Suprapubic skin (tissue), 4 donors: ENCODE results near the gene CALCR. TPM values are rescaled to one million over a fixed set of nuclear protein-coding genes. Genes with fewer than 3 reads are reported as not detected.

ENCODE experiments used
- DNase-seq, 2 donors: peaks; one replicate each; pipeline ENCODE4 v3.0.0-alpha.2; 2019; ENCODE audit warnings: low spot score in 2 of 2
- H3K27ac ChIP-seq: fragments of 200-600 bp; sonication (generic); one replicate; pipeline ENCODE4 v1.5.1; 2019
- H3K27me3 ChIP-seq: fragments of 200-600 bp; sonication (generic); one replicate; pipeline ENCODE4 v1.5.1; 2019
- H3K36me3 ChIP-seq: fragments of 200-600 bp; sonication (generic); one replicate; pipeline ENCODE4 v1.5.1; 2019
- H3K4me1 ChIP-seq: fragments of 200-600 bp; sonication (generic); one replicate; pipeline ENCODE4 v1.5.1; 2019
- H3K4me3 ChIP-seq: fragments of 200-600 bp; sonication (generic); one replicate; pipeline ENCODE4 v1.5.1; 2019; ENCODE audit warnings: mild to moderate bottlenecking
- H3K9me3 ChIP-seq: fragments of 200-600 bp; sonication (generic); one replicate; pipeline ENCODE4 v1.5.1; 2019
- CTCF ChIP-seq, 2 donors: fragments of 200-600 bp in 1 of 2; fragments of 450-650 bp in 1 of 2; sonication (generic) in 1 of 2; IDR thresholded peaks; one replicate each; pipeline ENCODE4 v1.5.1; 2016 to 2019; ENCODE audit warnings: antibody characterized with exemption in 2 of 2, mild to moderate bottlenecking in 1 of 2, moderate library complexity in 1 of 2
- EP300 ChIP-seq: sonication (generic); formaldehyde crosslinking; IDR thresholded peaks from one replicate; pipeline ENCODE4 v1.6.1; 2017; ENCODE audit warnings: antibody characterized with exemption
- POLR2A ChIP-seq, 2 donors: fragments of 450-650 bp; IDR thresholded peaks; one replicate each; pipeline ENCODE4 v1.6.1; 2017; ENCODE audit warnings: antibody characterized with exemption in 2 of 2, mild to moderate bottlenecking in 2 of 2, moderate library complexity in 2 of 2
- POLR2AphosphoS5 ChIP-seq, 3 donors: sonication (generic); formaldehyde crosslinking; IDR thresholded peaks; one replicate each; pipeline ENCODE4 v1.6.1; 2017; ENCODE audit warnings: antibody characterized with exemption in 3 of 3
- WGBS: methylation state at CpG from one replicate; pipeline ENCODE4 v1.1.5; 2018; 5-methylcytosine and 5-hydroxymethylcytosine counted together
- total RNA-seq, 4 donors: library from RNA; depleted of rRNA; stranded (reverse); fragments of >200 nt; gene quantifications; one replicate each; pipeline ENCODE4 v1.1.0, GENCODE V29; 2016

The CALCR gene
- total RNA-seq, 4 donors from 2014 or later, result not detected

GRCh38 chr7:93435791-93436190 lies 138.7 kb downstream of the CALCR start:
- TF ChIP-seq POLR2A (IDR thresholded peaks at IDR 0.05) (no peak), EP300 (no peak), POLR2AphosphoS5 (IDR thresholded peaks at IDR 0.05) (no peak), CTCF (IDR thresholded peaks at IDR 0.05) (no peak)
- Histone ChIP-seq H3K9me3 (no peaks in the 10 kb centered on the region), H3K4me1 (no peaks in the 10 kb centered on the region), H3K36me3 (no peaks in the 10 kb centered on the region), H3K4me3 (no peak overlapping the region), H3K27ac (no peak overlapping the region), H3K27me3 (no peaks in the 10 kb centered on the region)
- WGBS, result 86% methylated on average over 6 of the region's 6 CpGs
- DNase-seq, result no peak

GRCh38 chr7:93432130-93432529 lies 142.4 kb downstream of the CALCR start:
- DNase-seq, result no peak
- Histone ChIP-seq H3K36me3 (no peaks in the 10 kb centered on the region), H3K4me3 (no peak overlapping the region), H3K4me1 (no peaks in the 10 kb centered on the region), H3K27me3 (no peaks in the 10 kb centered on the region), H3K9me3 (no peaks in the 10 kb centered on the region), H3K27ac (no peak overlapping the region)
- TF ChIP-seq CTCF (IDR thresholded peaks at IDR 0.05), result no peak
- TF ChIP-seq POLR2AphosphoS5 (IDR thresholded peaks at IDR 0.05), result no peak
- no peak for TF ChIP-seq EP300
- no peak for TF ChIP-seq POLR2A (IDR thresholded peaks at IDR 0.05)
- 73% methylated on average over 2 of the region's 2 CpGs for WGBS

GRCh38 chr7:93430917-93431588 lies 143.5 kb downstream of the CALCR start:
- TF ChIP-seq POLR2AphosphoS5 (IDR thresholded peaks at IDR 0.05) (no peak), EP300 (no peak), CTCF (IDR thresholded peaks at IDR 0.05) (no peak), POLR2A (IDR thresholded peaks at IDR 0.05) (no peak)
- no peak for DNase-seq
- no peaks in the 10 kb centered on the region for H3K27me3 ChIP-seq
- H3K4me1 ChIP-seq, result no peaks in the 10 kb centered on the region
- H3K4me3 ChIP-seq, result no peak overlapping the region
- no peaks in the 10 kb centered on the region for H3K36me3 ChIP-seq
- H3K9me3 ChIP-seq, result no peaks in the 10 kb centered on the region
- 83% methylated on average over 8 of the region's 8 CpGs for WGBS
- no peak overlapping the region for H3K27ac ChIP-seq

- DNase-seq, result no peak
- Histone ChIP-seq H3K4me3 (no peak overlapping the region), H3K9me3 (no peaks in the 10 kb centered on the region), H3K27ac (no peak overlapping the region), H3K27me3 (no peaks in the 10 kb centered on the region), H3K4me1 (no peaks in the 10 kb centered on the region), H3K36me3 (no peaks in the 10 kb centered on the region)
- WGBS, result 73% methylated on average over 3 of the region's 3 CpGs
- TF ChIP-seq EP300 (no peak), CTCF (IDR thresholded peaks at IDR 0.05) (no peak), POLR2A (IDR thresholded peaks at IDR 0.05) (no peak), POLR2AphosphoS5 (IDR thresholded peaks at IDR 0.05) (no peak)
Observed at GRCh38 chr7:93429563-93429962, 145.0 kb downstream of the CALCR start.

GRCh38 chr7:93427107-93427506 lies 147.4 kb downstream of the CALCR start:
- Histone ChIP-seq H3K27ac (no peak overlapping the region), H3K27me3 (no peaks in the 10 kb centered on the region), H3K4me3 (no peak overlapping the region), H3K36me3 (no peaks in the 10 kb centered on the region), H3K4me1 (no peaks in the 10 kb centered on the region), H3K9me3 (no peaks in the 10 kb centered on the region)
- no peak for TF ChIP-seq POLR2A (IDR thresholded peaks at IDR 0.05)
- no peak for TF ChIP-seq EP300
- TF ChIP-seq POLR2AphosphoS5 (IDR thresholded peaks at IDR 0.05), result no peak
- no peak for TF ChIP-seq CTCF (IDR thresholded peaks at IDR 0.05)
- no peak for DNase-seq
- 71% methylated on average over 2 of the region's 2 CpGs for WGBS
